GM12801 (cell line): ENCODE data around the gene DMD.

ENCODE experiments used
- TF ChIP-seq, protein P1 (sequence below): IDR thresholded peaks from one replicate; pipeline ENCODE4 v1.5.1; 2011; ENCODE audit warnings: control low read depth; ENCODE audit not compliant: insufficient read length; ENCODE audit errors: extremely low read depth

Gene DMD

GRCh38 chrX:32985544-32985943 is 225.8 kb downstream of the DMD start:
- TF ChIP-seq, protein P1, sequence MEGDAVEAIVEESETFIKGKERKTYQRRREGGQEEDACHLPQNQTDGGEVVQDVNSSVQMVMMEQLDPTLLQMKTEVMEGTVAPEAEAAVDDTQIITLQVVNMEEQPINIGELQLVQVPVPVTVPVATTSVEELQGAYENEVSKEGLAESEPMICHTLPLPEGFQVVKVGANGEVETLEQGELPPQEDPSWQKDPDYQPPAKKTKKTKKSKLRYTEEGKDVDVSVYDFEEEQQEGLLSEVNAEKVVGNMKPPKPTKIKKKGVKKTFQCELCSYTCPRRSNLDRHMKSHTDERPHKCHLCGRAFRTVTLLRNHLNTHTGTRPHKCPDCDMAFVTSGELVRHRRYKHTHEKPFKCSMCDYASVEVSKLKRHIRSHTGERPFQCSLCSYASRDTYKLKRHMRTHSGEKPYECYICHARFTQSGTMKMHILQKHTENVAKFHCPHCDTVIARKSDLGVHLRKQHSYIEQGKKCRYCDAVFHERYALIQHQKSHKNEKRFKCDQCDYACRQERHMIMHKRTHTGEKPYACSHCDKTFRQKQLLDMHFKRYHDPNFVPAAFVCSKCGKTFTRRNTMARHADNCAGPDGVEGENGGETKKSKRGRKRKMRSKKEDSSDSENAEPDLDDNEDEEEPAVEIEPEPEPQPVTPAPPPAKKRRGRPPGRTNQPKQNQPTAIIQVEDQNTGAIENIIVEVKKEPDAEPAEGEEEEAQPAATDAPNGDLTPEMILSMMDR: no peak

- TF ChIP-seq, protein P1: no peak
These were observed 244.5 kb downstream of the DMD start for GRCh38 chrX:32966821-32967355.

DNA sequence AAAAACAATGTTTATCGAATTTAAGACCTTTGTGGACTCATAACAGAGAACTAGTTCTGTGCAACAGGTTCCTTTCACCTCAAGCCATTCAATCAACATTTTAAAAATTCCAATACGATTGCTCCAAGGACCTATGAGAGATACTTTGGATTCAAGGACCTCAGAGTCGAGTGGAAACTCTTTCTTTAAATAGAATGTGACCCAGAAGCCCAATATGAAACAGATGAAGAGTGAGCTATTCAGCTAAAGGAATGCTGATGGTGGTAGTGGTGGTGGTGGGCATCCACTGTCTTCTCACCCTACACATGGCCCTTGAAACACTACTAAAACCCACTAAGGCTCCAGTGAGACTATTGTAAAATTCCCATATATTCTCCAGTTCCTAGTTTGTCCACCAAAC is 257.2 kb downstream of the DMD start:
- TF ChIP-seq, protein P1: no peak

- TF ChIP-seq, protein P1: no peak
These were observed 263.2 kb downstream of the DMD start for GRCh38 chrX:32948130-32948529.

DNA sequence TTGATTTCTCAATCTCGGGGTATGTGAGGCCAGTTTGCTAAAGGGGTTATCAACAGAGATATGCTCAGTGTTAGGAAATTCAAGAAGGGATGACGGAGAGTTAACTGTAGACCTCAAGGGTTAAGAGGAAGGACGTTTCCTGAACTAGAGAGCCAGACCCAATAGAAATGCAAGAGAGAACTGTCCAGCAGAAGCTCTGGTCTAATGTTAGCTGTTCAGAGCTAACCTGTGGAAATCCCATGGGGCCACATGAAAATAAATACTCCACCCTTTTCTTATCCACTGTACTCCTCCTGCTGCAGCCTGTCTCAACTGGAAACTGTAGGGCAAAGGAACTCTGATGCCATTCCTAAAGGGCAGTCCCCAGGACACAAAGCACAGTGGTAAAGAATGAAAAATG is 274.3 kb downstream of the DMD start:
- TF ChIP-seq, protein P1: no peak

- TF ChIP-seq, protein P1: no peak
These were observed 277.8 kb downstream of the DMD start for GRCh38 chrX:32933548-32933947.

- TF ChIP-seq, protein P1: no peak
These were observed 282.3 kb downstream of the DMD start for GRCh38 chrX:32929040-32929439.

GRCh38 chrX:32896088-32896487 is 315.3 kb downstream of the DMD start:
- TF ChIP-seq, protein P1: no peak
